Measurements from ENCODE around the gene ANK3. TPM values are rescaled to one million over a fixed set of nuclear protein-coding genes. Genes with fewer than 3 reads are reported as not detected.

ANK3 gene
- total and polyA plus RNA-seq, 8 donors: 3.6 to 115 (median 31.1) TPM

- TF ChIP-seq POLR2AphosphoS5 (IDR thresholded peaks at IDR 0.05): no peak
- no peak for TF ChIP-seq CTCF (IDR thresholded peaks at IDR 0.05)
- TF ChIP-seq EP300 (IDR thresholded peaks at IDR 0.05): no peak
- no peak for TF ChIP-seq POLR2A (IDR thresholded peaks at IDR 0.05)
- Histone ChIP-seq H3K9me3 (peaks cover 0 to 8% (median 0%) of the 10 kb centered on the region in 4 donors), H3K4me3 (no peak overlapping the region), H3K4me1 (no peaks in the 10 kb centered on the region), H3K27me3 (no peaks in the 10 kb centered on the region), H3K36me3 (no peaks in the 10 kb centered on the region), H3K27ac (no peak overlapping the region)
- DNase-seq: no peak
- intact Hi-C loops (cut with DNase I; ENCODE audit: low total_unique reads): loop anchor here (10.0 kb wide), 1 partner anchor 93 kb away; no protein-coding TSS in a partner anchor
- WGBS, 5 donors: 84 to 91% (median 87%) methylated on average over 5 of the region's 5 CpGs
These were observed 181.8 kb downstream of the ANK3 start for GRCh38 chr10:60207894-60208293.

GRCh38 chr10:60206735-60207134 lies 182.9 kb downstream of the ANK3 start:
- DNase-seq: no peak
- H3K27me3 ChIP-seq: no peaks in the 10 kb centered on the region
- no peak overlapping the region for H3K4me3 ChIP-seq
- 40 to 62% (median 57%) methylated on average over 4 of the region's 4 CpGs for WGBS, 5 donors
- intact Hi-C loops (cut with DNase I; ENCODE audit: low total_unique reads): loop anchor here (10.0 kb wide), 1 partner anchor 92 kb away; no protein-coding TSS in a partner anchor
- peaks cover 0 to 3% (median 0%) of the 10 kb centered on the region in 4 donors for H3K9me3 ChIP-seq
- TF ChIP-seq EP300 (IDR thresholded peaks at IDR 0.05): no peak
- TF ChIP-seq CTCF (IDR thresholded peaks at IDR 0.05): no peak
- no peak for TF ChIP-seq POLR2A (IDR thresholded peaks at IDR 0.05)
- TF ChIP-seq POLR2AphosphoS5 (IDR thresholded peaks at IDR 0.05): no peak
- no peak overlapping the region for H3K27ac ChIP-seq
- H3K36me3 ChIP-seq: no peaks in the 10 kb centered on the region
- H3K4me1 ChIP-seq: no peaks in the 10 kb centered on the region

GRCh38 chr10:60205741-60206140 lies 183.9 kb downstream of the ANK3 start:
- DNase-seq: no peak
- TF ChIP-seq POLR2A (IDR thresholded peaks at IDR 0.05): no peak
- TF ChIP-seq CTCF (IDR thresholded peaks at IDR 0.05): no peak
- TF ChIP-seq EP300 (IDR thresholded peaks at IDR 0.05): no peak
- TF ChIP-seq POLR2AphosphoS5 (IDR thresholded peaks at IDR 0.05): no peak
- no peak overlapping the region for H3K4me3 ChIP-seq
- no peaks in the 10 kb centered on the region for H3K36me3 ChIP-seq
- no peaks in the 10 kb centered on the region for H3K4me1 ChIP-seq
- 88 to 97% (median 92%) methylated on average over 3 of the region's 3 CpGs for WGBS, 5 donors
- no peak overlapping the region for H3K27ac ChIP-seq
- intact Hi-C loops (cut with DNase I; ENCODE audit: low total_unique reads): loop anchor here (10.0 kb wide), 1 partner anchor 91 kb away; no protein-coding TSS in a partner anchor
- no peaks in the 10 kb centered on the region for H3K9me3 ChIP-seq
- no peaks in the 10 kb centered on the region for H3K27me3 ChIP-seq

GRCh38 chr10:60203993-60204618 lies 185.6 kb downstream of the ANK3 start:
- Histone ChIP-seq H3K9me3 (no peaks in the 10 kb centered on the region), H3K27me3 (no peaks in the 10 kb centered on the region), H3K27ac (no peak overlapping the region), H3K36me3 (no peaks in the 10 kb centered on the region), H3K4me1 (peaks cover 0 to 4% (median 0%) of the 10 kb centered on the region in 4 donors), H3K4me3 (no peak overlapping the region)
- intact Hi-C loops (cut with DNase I; ENCODE audit: low total_unique reads): loop anchor here (10.0 kb wide), 1 partner anchor 89 kb away; no protein-coding TSS in a partner anchor
- peak in 1 of 2 donors; percentile 64 for DNase-seq
- WGBS, 5 donors: 41 to 69% (median 49%) methylated on average over 1 of the region's 1 CpG
- no peak for TF ChIP-seq POLR2A (IDR thresholded peaks at IDR 0.05)
- peak in 3 of 7 experiments; percentile 32 to 47 (median 44) for TF ChIP-seq CTCF (IDR thresholded peaks at IDR 0.05)
